HG03457 (cell line): ENCODE data around the gene MYO1F.
"Not testable (repeated sequence)": the region's sequence is repeated elsewhere in the genome, so short reads cannot be mapped to it uniquely, and the experiment has no call there.

Experiments
- ATAC-seq: cut with Tn5 transposase; IDR thresholded peaks from one replicate; pipeline ENCODE4 v1.9.1; 2021; ENCODE audit warnings: moderate number of reproducible peaks; ENCODE audit not compliant: unreplicated experiment

The MYO1F gene

GRCh38 chr19:8600816-8601215, 23.6 kb upstream of the MYO1F start:
- ATAC-seq, result no peak

GRCh38 chr19:8600064-8600463, 22.8 kb upstream of the MYO1F start:
- ATAC-seq, result no peak

GRCh38 chr19:8596168-8596567, 18.9 kb upstream of the MYO1F start:
- ATAC-seq, result no peak

GRCh38 chr19:8595651-8596050, 18.4 kb upstream of the MYO1F start:
- no peak for ATAC-seq

- ATAC-seq, result no peak
These were observed 16.7 kb upstream of the MYO1F start for GRCh38 chr19:8593931-8594330.

- no peak for ATAC-seq
These were observed 15.2 kb upstream of the MYO1F start for GRCh38 chr19:8592231-8593009.

- no peak for ATAC-seq
These were observed 12.0 kb upstream of the MYO1F start for GRCh38 chr19:8589177-8589714.

- no peak for ATAC-seq
These were observed 8.9 kb upstream of the MYO1F start for GRCh38 chr19:8585894-8586750.

GRCh38 chr19:8584965-8585893, 8.0 kb upstream of the MYO1F start:
- ATAC-seq, result no peak

GRCh38 chr19:8580710-8581281, 3.6 kb upstream of the MYO1F start:
- ATAC-seq, result no peak

- no peak for ATAC-seq
These were observed 1.5 kb upstream of the MYO1F start for GRCh38 chr19:8578642-8579265.

GRCh38 chr19:8577741-8578140, 499 bp upstream of the MYO1F start:
- ATAC-seq, result no peak

GRCh38 chr19:8576273-8576993, 809 bp downstream of the MYO1F start:
- no peak for ATAC-seq

- no peak for ATAC-seq
These were observed 1.7 kb downstream of the MYO1F start for GRCh38 chr19:8575467-8575997.

- not testable (repeated sequence) for ATAC-seq
These were observed 2.7 kb downstream of the MYO1F start for GRCh38 chr19:8574619-8574922.

GRCh38 chr19:8573316-8573715, 3.9 kb downstream of the MYO1F start:
- no peak for ATAC-seq

- ATAC-seq, result no peak
These were observed 6.2 kb downstream of the MYO1F start for GRCh38 chr19:8571006-8571411.

GRCh38 chr19:8569066-8569771, 8.0 kb downstream of the MYO1F start:
- ATAC-seq, result no peak
